ENCODE data around the gene GMDS. TPM values are rescaled to one million over a fixed set of nuclear protein-coding genes. Genes with fewer than 3 reads are reported as not detected.

Gene GMDS
- total and polyA plus RNA-seq, 2 donors (not counting 3 experiments of a cell fraction or from before 2014, with no cell fraction given), result 9.8 to 23.5 TPM

- BruUV-seq (replicated peaks), result no TSS peak
- no peak overlapping the region for H3K4me2 ChIP-seq (ENCODE audit: insufficient read depth, low read length)
- intact Hi-C loops (cut with micrococcal nuclease) (no loop called here), dilution Hi-C loops (cut with MboI; ENCODE audit: extremely low pct_ligation_motif_present, low sequenced_read_pairs) (no loop called here)
- DNase-seq (ENCODE audit: low read depth, low spot score) (no peak), FAIRE-seq (no peak)
- no peak overlapping the region for H3K27ac ChIP-seq (ENCODE audit: insufficient read depth, low read depth, low read length)
- ChIA-PET CTCF (no interaction called here), POLR2A (no interaction called here)
- no peaks in the 10 kb centered on the region for H3K36me3 ChIP-seq (ENCODE audit: control insufficient read depth in 2 of 2, extremely low read depth in 1 of 2, insufficient read depth in 2 of 2, low read length in 2 of 2)
- H3K27me3 ChIP-seq (ENCODE audit: control insufficient read depth in 2 of 2, insufficient read depth in 2 of 2, low read length in 2 of 2), result no peaks in the 10 kb centered on the region
- H2AFZ ChIP-seq (ENCODE audit: low read depth, low read length), result no peak overlapping the region
- no peaks in the 10 kb centered on the region for H3K79me2 ChIP-seq (ENCODE audit: control insufficient read depth, insufficient read depth, low read length)
- H3K4me3 ChIP-seq (replicated peaks in 1 of 3; ENCODE audit: insufficient read depth in 1 of 3, low read depth in 1 of 3, low read length in 3 of 3), result no peak overlapping the region
- no peak overlapping the region for H3K9ac ChIP-seq (replicated peaks; ENCODE audit: extremely low read depth, insufficient read depth, low read length)
- H3K9me1 ChIP-seq (replicated peaks; ENCODE audit: control insufficient read depth, extremely low read depth, insufficient read depth, low read length), result no peaks in the 10 kb centered on the region
- no peaks in the 10 kb centered on the region for H3K4me1 ChIP-seq (ENCODE audit: control insufficient read depth, extremely low read depth, insufficient read depth, low read length)
- no peaks in the 10 kb centered on the region for H4K20me1 ChIP-seq (replicated peaks; ENCODE audit: control insufficient read depth, extremely low read depth, insufficient read depth, low read length)
- no peaks in the 10 kb centered on the region for H3K9me3 ChIP-seq (replicated peaks; ENCODE audit: control insufficient read depth, insufficient read depth, low read length)
- TF ChIP-seq POLR2AphosphoS5 (IDR thresholded peaks at IDR 0.05; ENCODE audit: insufficient read depth, low read depth, low read length), result no peak
Measured at GRCh38 chr6:1652842-1653241, 592.6 kb downstream of the GMDS start.

GRCh38 chr6:1651362-1651761 lies 594.0 kb downstream of the GMDS start:
- Histone ChIP-seq H2AFZ (ENCODE audit: low read depth, low read length) (no peak overlapping the region), H3K79me2 (ENCODE audit: control insufficient read depth, insufficient read depth, low read length) (no peaks in the 10 kb centered on the region), H3K27ac (ENCODE audit: insufficient read depth, low read depth, low read length) (no peak overlapping the region), H3K4me3 (replicated peaks in 1 of 3; ENCODE audit: insufficient read depth in 1 of 3, low read depth in 1 of 3, low read length in 3 of 3) (no peak overlapping the region), H4K20me1 (replicated peaks; ENCODE audit: control insufficient read depth, extremely low read depth, insufficient read depth, low read length) (no peaks in the 10 kb centered on the region), H3K27me3 (ENCODE audit: control insufficient read depth in 2 of 2, insufficient read depth in 2 of 2, low read length in 2 of 2) (no peaks in the 10 kb centered on the region), H3K36me3 (ENCODE audit: control insufficient read depth in 2 of 2, extremely low read depth in 1 of 2, insufficient read depth in 2 of 2, low read length in 2 of 2) (no peaks in the 10 kb centered on the region), H3K9me3 (replicated peaks; ENCODE audit: control insufficient read depth, insufficient read depth, low read length) (no peaks in the 10 kb centered on the region), H3K4me1 (ENCODE audit: control insufficient read depth, extremely low read depth, insufficient read depth, low read length) (no peaks in the 10 kb centered on the region), H3K4me2 (ENCODE audit: insufficient read depth, low read length) (no peak overlapping the region), H3K9ac (replicated peaks; ENCODE audit: extremely low read depth, insufficient read depth, low read length) (no peak overlapping the region), H3K9me1 (replicated peaks; ENCODE audit: control insufficient read depth, extremely low read depth, insufficient read depth, low read length) (no peaks in the 10 kb centered on the region)
- FAIRE-seq (no peak), DNase-seq (ENCODE audit: low read depth, low spot score) (no peak)
- ChIA-PET POLR2A (no interaction called here), CTCF (no interaction called here)
- dilution Hi-C loops (cut with MboI; ENCODE audit: extremely low pct_ligation_motif_present, low sequenced_read_pairs), result no loop called here
- no TSS peak for BruUV-seq (replicated peaks)
- intact Hi-C loops (cut with micrococcal nuclease), result no loop called here
- TF ChIP-seq POLR2A (IDR thresholded peaks at IDR 0.05; ENCODE audit: low read depth, low read length) (no peak), CTCF (IDR thresholded peaks at IDR 0.05; ENCODE audit: extremely low read depth in 1 of 2, insufficient read depth in 1 of 2, low read depth in 1 of 2, low read length in 2 of 2) (no peak), FOS (IDR thresholded peaks at IDR 0.05; ENCODE audit: borderline replicate concordance, insufficient read depth, low read length) (no peak), JUN (IDR thresholded peaks at IDR 0.05; ENCODE audit: borderline replicate concordance, insufficient read depth, insufficient read length, low read depth) (no peak), GATA2 (IDR thresholded peaks at IDR 0.05; ENCODE audit: insufficient read depth, insufficient read length, low read depth, low read length) (no peak), MYC (IDR thresholded peaks at IDR 0.05; ENCODE audit: low read depth, low read length) (no peak), MAX (IDR thresholded peaks at IDR 0.05; ENCODE audit: insufficient read depth, insufficient read length) (no peak), EZH2 (IDR thresholded peaks at IDR 0.05; ENCODE audit: borderline replicate concordance, low read depth, low read length, severe bottlenecking) (no peak), POLR2AphosphoS5 (IDR thresholded peaks at IDR 0.05; ENCODE audit: insufficient read depth, low read depth, low read length) (no peak)

All from endothelial cell of umbilical vein (primary cell).